ENCODE measurements around the gene EGLN1.

GRCh38 chr1:231442735-231443134, 20.6 kb upstream of the EGLN1 start:
- no peak for TF ChIP-seq CTCF (IDR thresholded peaks at IDR 0.05)
- TF ChIP-seq PBX3 (IDR thresholded peaks at IDR 0.05), result no peak
- TF ChIP-seq REST (IDR thresholded peaks at IDR 0.05; ENCODE audit: low read depth, low read length), result no peak
- no peak for TF ChIP-seq SIN3A (IDR thresholded peaks at IDR 0.05; ENCODE audit: borderline replicate concordance, low read depth, low read length)
- no peak for TF ChIP-seq YY1 (IDR thresholded peaks at IDR 0.05; ENCODE audit: low read depth)
- no peak for TF ChIP-seq NFIC (IDR thresholded peaks at IDR 0.05; ENCODE audit: borderline replicate concordance)
- no peak for TF ChIP-seq POLR2AphosphoS5 (IDR thresholded peaks at IDR 0.05; ENCODE audit: low read depth, low read length)
- TF ChIP-seq GABPA (IDR thresholded peaks at IDR 0.05; ENCODE audit: low read depth), result no peak
- TF ChIP-seq CHD2 (IDR thresholded peaks at IDR 0.05; ENCODE audit: low read length, partially characterized antibody), result no peak
- no peak for TF ChIP-seq ZBTB33 (IDR thresholded peaks at IDR 0.05; ENCODE audit: borderline replicate concordance, low read depth)
- no peak for TF ChIP-seq SMC3 (IDR thresholded peaks at IDR 0.05; ENCODE audit: low read depth, low read length)
- no peak for TF ChIP-seq FOXM1 (IDR thresholded peaks at IDR 0.05; ENCODE audit: low read depth)

All from SK-N-SH (cell line).